Measurements from ENCODE around the gene DERL2.

DNA sequence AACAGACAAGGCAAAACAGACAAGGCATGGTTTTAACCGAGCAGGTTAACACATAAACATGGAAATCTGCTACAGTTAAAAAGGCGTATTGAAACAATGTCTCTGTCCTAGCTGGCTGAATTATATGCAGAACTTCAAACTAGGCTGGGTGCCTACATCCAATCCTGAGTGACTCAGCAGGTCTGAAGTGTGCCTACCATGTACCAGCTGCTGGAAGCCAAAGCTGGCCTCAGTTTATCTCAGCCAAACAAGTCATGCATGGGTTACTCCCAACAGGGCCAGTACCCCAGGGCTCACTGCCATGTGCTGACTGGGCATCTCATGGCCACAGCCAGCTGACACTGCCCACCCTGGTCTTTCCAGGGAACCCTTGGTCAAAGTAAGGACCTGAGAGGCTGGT is 51.0 kb downstream of the DERL2 start:
- TF ChIP-seq, protein P1, sequence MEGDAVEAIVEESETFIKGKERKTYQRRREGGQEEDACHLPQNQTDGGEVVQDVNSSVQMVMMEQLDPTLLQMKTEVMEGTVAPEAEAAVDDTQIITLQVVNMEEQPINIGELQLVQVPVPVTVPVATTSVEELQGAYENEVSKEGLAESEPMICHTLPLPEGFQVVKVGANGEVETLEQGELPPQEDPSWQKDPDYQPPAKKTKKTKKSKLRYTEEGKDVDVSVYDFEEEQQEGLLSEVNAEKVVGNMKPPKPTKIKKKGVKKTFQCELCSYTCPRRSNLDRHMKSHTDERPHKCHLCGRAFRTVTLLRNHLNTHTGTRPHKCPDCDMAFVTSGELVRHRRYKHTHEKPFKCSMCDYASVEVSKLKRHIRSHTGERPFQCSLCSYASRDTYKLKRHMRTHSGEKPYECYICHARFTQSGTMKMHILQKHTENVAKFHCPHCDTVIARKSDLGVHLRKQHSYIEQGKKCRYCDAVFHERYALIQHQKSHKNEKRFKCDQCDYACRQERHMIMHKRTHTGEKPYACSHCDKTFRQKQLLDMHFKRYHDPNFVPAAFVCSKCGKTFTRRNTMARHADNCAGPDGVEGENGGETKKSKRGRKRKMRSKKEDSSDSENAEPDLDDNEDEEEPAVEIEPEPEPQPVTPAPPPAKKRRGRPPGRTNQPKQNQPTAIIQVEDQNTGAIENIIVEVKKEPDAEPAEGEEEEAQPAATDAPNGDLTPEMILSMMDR (IDR thresholded peaks at IDR 0.05; ENCODE audit: low read length), result no peak
- no peak for TF ChIP-seq EZH2 (optimal IDR thresholded peaks at IDR 0.05; ENCODE audit: low read depth, low read length)
- no peak for TF ChIP-seq EZH2phosphoT487 (IDR thresholded peaks at IDR 0.05; ENCODE audit: low read length)
